Kidney epithelial cell (primary cell): Measurements from ENCODE around the gene CERKL. TPM values are rescaled to one million over a fixed set of nuclear protein-coding genes. Genes with fewer than 3 reads are reported as not detected.

Experiments used
- DNase-seq: peaks from one replicate; pipeline ENCODE4 v3.0.0-alpha.2; 2010; ENCODE audit warnings: low read depth
- H3K27me3 ChIP-seq: 2 replicates; pipeline ENCODE4 v1.6.0; 2011; ENCODE audit warnings: low read length; ENCODE audit not compliant: control insufficient read depth, insufficient read depth
- H3K36me3 ChIP-seq: 2 replicates; pipeline ENCODE4 v1.5.1; 2011; ENCODE audit warnings: low read length; ENCODE audit not compliant: control insufficient read depth, insufficient read depth
- H3K4me3 ChIP-seq: 2 replicates; pipeline ENCODE4 v1.5.1; 2011; ENCODE audit warnings: low read depth, mild to moderate bottlenecking, control low read depth, low read length
- CTCF ChIP-seq: IDR thresholded peaks from 2 replicates; pipeline ENCODE4 v1.5.1; 2011; ENCODE audit warnings: mild to moderate bottlenecking, moderate library complexity, low read length, control low read depth, inconsistent platforms; ENCODE audit not compliant: insufficient read depth, poor library complexity, severe bottlenecking
- total RNA-seq: library from RNA; depleted of rRNA; stranded (reverse); fragments of >200 nt; gene quantifications from 2 replicates; pipeline ENCODE4 v1.2.3, GENCODE V29; 2015

Gene CERKL
- total RNA-seq, 1 donor from 2014 or later: 0.17 TPM

DNA sequence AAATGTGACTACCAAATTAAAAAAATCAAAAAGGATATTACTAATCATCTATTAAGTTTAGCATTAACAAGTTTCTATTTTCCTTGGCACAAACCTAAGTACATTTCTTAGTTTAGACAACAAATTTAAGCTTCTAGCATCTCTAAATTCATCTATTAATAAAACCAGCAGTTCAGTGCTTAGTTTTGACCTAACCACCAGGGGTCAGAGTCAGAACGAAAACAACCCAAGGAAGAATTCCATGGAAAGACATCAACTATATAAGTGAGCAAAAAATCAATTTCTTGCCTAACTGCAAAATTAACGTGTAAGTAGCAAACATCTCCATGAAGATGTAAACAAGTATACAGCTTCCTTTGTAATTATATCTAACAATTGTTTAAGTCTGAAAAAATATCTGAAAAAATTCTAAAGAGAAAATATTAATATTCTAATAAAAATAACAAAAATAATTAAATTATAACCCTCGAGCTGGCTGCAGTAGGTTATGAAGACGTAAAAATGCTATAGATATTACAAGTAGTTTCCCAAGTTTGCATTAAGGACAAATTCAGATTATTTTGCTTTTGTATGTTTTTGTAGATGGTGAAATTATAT lies 83.7 kb downstream of the CERKL start:
- no peaks in the 10 kb centered on the region for H3K36me3 ChIP-seq
- peak; percentile 14 for DNase-seq
- H3K4me3 ChIP-seq: no peak overlapping the region
- no peaks in the 10 kb centered on the region for H3K27me3 ChIP-seq
- peak; percentile 58 for TF ChIP-seq CTCF

GRCh38 chr2:181570833-181571661 lies 85.9 kb downstream of the CERKL start:
- Histone ChIP-seq H3K4me3 (no peak overlapping the region), H3K27me3 (no peaks in the 10 kb centered on the region), H3K36me3 (no peaks in the 10 kb centered on the region)
- DNase-seq: no peak
- peak; percentile 24 for TF ChIP-seq CTCF

DNA sequence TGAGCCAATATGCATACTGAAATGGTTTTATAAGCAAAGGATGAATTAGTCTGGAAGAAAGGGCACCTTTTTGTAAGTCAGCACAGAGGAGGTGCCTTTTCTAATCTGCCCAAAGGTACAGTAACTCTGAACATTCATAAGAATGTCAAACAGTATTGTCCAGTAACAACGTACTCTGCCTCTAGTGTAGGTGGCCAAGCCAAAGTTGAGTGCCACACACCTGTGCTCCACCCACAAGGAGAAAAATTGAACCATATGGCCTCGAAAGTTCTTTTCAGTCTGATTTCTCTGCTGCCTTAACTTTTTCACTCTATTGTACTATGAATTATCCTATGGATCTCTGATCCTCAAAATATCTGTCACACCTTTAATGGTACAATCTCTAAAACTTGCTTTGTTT lies 86.8 kb downstream of the CERKL start:
- Histone ChIP-seq H3K36me3 (no peaks in the 10 kb centered on the region), H3K27me3 (no peaks in the 10 kb centered on the region), H3K4me3 (no peak overlapping the region)
- TF ChIP-seq CTCF: no peak
- DNase-seq: no peak

DNA sequence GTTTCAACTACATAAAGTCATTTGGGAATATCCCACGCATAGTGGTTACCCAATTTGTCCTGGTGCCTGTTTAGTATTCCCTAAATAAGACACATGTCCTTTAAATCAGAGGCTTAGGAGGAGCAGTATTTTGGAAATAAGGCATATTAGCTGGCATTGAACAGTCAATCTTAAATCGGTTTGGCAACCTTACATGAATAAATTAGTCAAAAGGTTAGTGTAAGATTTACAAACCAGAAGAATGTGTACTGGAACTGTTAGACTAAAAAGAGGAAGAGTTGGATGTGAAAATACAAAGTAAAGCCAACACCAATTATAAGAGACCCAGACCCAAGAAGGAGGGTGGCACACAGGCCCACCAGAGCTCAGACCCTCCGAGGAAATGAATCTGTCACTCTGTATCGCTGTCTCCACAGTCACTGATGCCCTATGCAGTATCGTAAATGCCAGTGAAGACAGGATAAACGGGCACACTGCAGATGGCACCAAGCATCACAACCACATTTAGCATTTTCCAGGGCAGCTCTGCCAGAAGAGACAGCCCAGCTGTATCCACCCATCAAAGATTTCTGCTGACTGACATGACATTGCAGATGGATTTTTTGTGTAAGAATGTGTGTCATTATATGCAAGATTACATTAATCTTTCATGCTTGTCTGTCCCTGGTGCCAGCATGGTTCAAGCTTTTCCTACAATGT lies 90.4 kb downstream of the CERKL start:
- H3K36me3 ChIP-seq: no peaks in the 10 kb centered on the region
- no peak for TF ChIP-seq CTCF

DNA sequence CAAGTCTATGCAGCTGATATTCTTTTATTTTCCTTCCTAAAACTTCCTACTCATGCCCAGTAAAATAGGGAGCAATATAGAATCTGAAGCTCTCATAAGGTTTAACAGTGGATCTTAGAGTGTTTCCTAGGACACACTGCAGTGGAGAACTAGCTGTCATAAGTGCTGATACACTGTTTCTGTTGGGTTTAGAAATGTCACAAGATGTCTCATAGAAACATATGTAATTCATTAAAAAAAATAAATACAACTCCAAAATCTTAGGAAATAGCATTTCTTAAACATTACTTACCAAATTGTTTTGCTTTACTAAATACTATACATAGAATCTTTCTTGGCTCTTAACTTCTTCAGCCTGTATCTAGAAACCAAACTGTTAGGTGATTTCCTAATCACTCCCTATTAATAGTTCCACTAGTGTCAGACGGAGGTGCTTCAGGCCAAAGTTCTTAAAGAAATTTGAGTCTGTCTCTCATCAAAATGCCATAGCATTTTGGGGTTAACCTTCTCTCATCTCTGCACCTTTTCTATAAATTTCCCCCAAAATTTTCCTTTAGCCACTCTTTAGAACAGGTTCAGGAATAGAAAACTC lies 93.7 kb downstream of the CERKL start:
- Histone ChIP-seq H3K4me3 (no peak overlapping the region), H3K27me3 (no peaks in the 10 kb centered on the region), H3K36me3 (no peaks in the 10 kb centered on the region)
- TF ChIP-seq CTCF: no peak
- DNase-seq: no peak

More for the DNA sequence above, 90.4 kb downstream of the CERKL start:
- Histone ChIP-seq H3K27me3 (no peaks in the 10 kb centered on the region), H3K4me3 (no peak overlapping the region)
- no peak for DNase-seq
